SK-N-MC (cell line): ENCODE results near the gene SLFN5.

Source experiments
- EZH2 ChIP-seq: fragments of 200-600 bp; sonication (generic); IDR thresholded peaks from one replicate; pipeline ENCODE4 v1.6.1; 2017; ENCODE audit warnings: antibody characterized with exemption
- FOXP2 ChIP-seq: optimal IDR thresholded peaks from 2 replicates; pipeline ENCODE3; 2011; ENCODE audit warnings: mild to moderate bottlenecking, moderate library complexity; ENCODE audit not compliant: insufficient read depth; ENCODE audit errors: extremely low read length, control extremely low read depth
- POLR2AphosphoS5 ChIP-seq: IDR thresholded peaks from 2 replicates; pipeline ENCODE4 v1.6.1; 2012; ENCODE audit warnings: mild to moderate bottlenecking, low read depth, low read length, borderline replicate concordance

GRCh38 chr17:35283767-35284166 lies 40.9 kb downstream of the SLFN5 start:
- TF ChIP-seq POLR2AphosphoS5 (no peak), FOXP2 (no peak), EZH2 (no peak)
